Left lung (tissue), 10 donors: ENCODE data around the gene SEC61A1. TPM values are rescaled to one million over a fixed set of nuclear protein-coding genes. Genes with fewer than 3 reads are reported as not detected.

Experiments
- ATAC-seq: fragments of 200-7000 bp; cut with Tn5 transposase; one replicate; pipeline ENCODE4 v1.9.1; 2020; ENCODE audit warnings: moderate library complexity
- DNase-seq, 4 donors: peaks; one replicate each; pipeline ENCODE4 v3.0.0-alpha.2; 2013 to 2020
- H3K27ac ChIP-seq, 2 donors: fragments of 200-600 bp; sonication (generic) in 1 of 2; one replicate each; pipeline versions ENCODE4 v1.5.0 to v1.8.0; 2020 to 2021
- H3K27me3 ChIP-seq, 2 donors: fragments of 200-600 bp; sonication (generic) in 1 of 2; one replicate each; pipeline versions ENCODE4 v1.5.0 to v1.8.0; 2020 to 2021
- H3K36me3 ChIP-seq, 2 donors: fragments of 200-600 bp; sonication (generic) in 1 of 2; one replicate each; pipeline versions ENCODE4 v1.5.0 to v1.8.0; 2020 to 2021
- H3K4me1 ChIP-seq, 2 donors: fragments of 200-600 bp; one replicate each; pipeline ENCODE4 v1.8.0; 2021
- H3K4me3 ChIP-seq, 2 donors: fragments of 200-600 bp; sonication (generic) in 1 of 2; one replicate each; pipeline versions ENCODE4 v1.5.0 to v1.8.0; 2020 to 2021; ENCODE audit warnings: mild to moderate bottlenecking in 1 of 2
- H3K9me3 ChIP-seq, 2 donors: fragments of 200-600 bp; sonication (generic) in 1 of 2; one replicate each; pipeline versions ENCODE4 v1.5.0 to v1.8.0; 2020 to 2021
- intact Hi-C, 2 donors: fragments of 100-400 bp; cut with DNase I; formaldehyde crosslinking; loops; one replicate each; pipeline versions ENCODE4 v1.11.2 to v1.14.2; 2022
- polyA plus RNA-seq, 6 donors: library from polyadenylated mRNA; unstranded; fragments of 120-200 nt; gene quantifications; one replicate each; pipeline ENCODE4 v1.2.1, GENCODE V29; 2013; ENCODE audit not compliant: insufficient read length in 6 of 6
- total RNA-seq, 2 donors: library from RNA; stranded (reverse); fragmentation: NEBNext Ultra II Directional; extraction: Animal tissue kit (Norgen Biotek cat#: 25700); gene quantifications; one replicate each; pipeline ENCODE4 v1.2.1, GENCODE V29; 2021
- TF ChIP-seq, protein P1 (sequence below), 2 donors: fragments of 200-600 bp; sonication (generic) in 1 of 2; IDR thresholded peaks; one replicate each; pipeline versions ENCODE4 v1.5.0 to v1.8.0; 2021; ENCODE audit warnings: antibody characterized with exemption in 2 of 2
- donor health status: DM: no; HTN: yes; CAD: no.
- donor health status: DM: no; HTN: no; CAD: no.

SEC61A1 gene
- total and polyA plus RNA-seq, 8 donors = 148 to 361 (median 169) TPM

DNA sequence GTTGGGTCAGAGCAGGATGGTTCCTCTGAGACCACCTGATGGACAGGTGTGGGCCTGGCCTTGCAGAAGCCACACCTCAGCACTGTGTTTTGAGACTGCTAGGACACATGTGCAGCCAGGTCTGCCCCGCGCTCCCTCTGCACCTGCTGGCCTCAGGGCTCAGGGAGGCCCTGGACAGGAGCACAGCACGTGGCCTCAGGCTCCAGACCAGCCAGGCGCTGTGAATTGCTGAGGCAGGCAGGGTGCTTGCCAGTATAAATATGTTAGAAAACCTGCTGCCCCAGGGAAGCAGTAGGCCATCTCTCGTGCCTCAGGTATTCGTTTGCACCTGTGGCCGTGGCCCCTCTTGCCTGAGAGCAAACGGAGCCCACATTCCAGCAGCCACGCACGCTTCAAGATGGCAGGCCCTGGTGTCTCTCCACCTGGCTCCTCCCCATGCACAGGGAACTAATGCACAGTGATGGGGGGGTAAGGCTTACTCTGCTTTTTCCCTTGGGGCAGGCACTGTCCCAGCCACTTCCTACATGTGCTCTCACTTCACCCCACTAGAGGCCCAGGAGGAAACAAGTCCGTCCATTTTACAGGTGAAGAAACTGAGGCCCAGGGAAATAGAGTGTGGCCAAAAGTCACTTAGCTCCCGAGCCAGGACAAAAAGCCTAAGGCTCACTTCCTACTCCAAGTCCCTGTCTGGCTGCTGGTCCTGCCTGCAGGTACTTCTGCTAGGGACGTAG, 20.4 kb downstream of the SEC61A1 start:
- no peak for ATAC-seq
- intact Hi-C loops = no loop called here

DNA sequence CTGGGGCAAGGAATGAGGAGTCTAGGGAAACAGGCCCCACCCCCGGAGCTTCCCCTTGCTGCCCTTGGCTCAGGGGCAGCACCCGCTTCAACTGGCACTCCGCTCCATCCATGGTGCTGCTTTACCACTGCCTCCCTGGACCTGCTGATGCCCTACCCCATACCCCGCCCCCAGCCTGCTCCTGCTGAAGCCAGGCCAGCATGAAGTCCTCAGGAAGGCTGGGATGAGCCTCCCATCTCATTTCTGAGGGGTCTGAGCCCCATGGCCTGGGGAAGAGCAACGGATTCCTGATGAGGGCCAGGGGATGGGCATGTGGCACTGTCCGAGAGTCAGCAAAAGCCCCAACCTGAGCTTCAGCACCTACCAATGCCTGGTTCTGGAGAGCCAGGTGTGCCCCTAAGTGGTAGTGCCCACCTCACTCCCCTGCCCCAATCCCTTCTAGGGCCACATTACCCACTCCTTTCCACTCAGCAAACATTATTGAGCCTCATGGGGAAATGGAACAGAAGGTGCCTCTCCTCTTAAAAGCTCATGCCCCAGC, 21.0 kb downstream of the SEC61A1 start:
- peak overlapping the region in 1 of 2 donors; percentile 75 for H3K27ac ChIP-seq
- H3K4me1 ChIP-seq = peaks cover 3 to 59% of the 10 kb centered on the region in 2 donors
- peaks cover 0 to 9% of the 10 kb centered on the region in 2 donors for H3K27me3 ChIP-seq
- DNase-seq (no peak), ATAC-seq (no peak)
- H3K9me3 ChIP-seq = no peaks in the 10 kb centered on the region
- no peak overlapping the region for H3K4me3 ChIP-seq
- H3K36me3 ChIP-seq = peaks cover 3 to 54% of the 10 kb centered on the region in 2 donors
- intact Hi-C loops = no loop called here
- TF ChIP-seq, protein P1, sequence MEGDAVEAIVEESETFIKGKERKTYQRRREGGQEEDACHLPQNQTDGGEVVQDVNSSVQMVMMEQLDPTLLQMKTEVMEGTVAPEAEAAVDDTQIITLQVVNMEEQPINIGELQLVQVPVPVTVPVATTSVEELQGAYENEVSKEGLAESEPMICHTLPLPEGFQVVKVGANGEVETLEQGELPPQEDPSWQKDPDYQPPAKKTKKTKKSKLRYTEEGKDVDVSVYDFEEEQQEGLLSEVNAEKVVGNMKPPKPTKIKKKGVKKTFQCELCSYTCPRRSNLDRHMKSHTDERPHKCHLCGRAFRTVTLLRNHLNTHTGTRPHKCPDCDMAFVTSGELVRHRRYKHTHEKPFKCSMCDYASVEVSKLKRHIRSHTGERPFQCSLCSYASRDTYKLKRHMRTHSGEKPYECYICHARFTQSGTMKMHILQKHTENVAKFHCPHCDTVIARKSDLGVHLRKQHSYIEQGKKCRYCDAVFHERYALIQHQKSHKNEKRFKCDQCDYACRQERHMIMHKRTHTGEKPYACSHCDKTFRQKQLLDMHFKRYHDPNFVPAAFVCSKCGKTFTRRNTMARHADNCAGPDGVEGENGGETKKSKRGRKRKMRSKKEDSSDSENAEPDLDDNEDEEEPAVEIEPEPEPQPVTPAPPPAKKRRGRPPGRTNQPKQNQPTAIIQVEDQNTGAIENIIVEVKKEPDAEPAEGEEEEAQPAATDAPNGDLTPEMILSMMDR (IDR thresholded peaks at IDR 0.05) = no peak

More for the DNA sequence above, 20.4 kb downstream of the SEC61A1 start:
- no peaks in the 10 kb centered on the region for H3K9me3 ChIP-seq
- peak in 1 of 4 donors; percentile 31 for DNase-seq
- no peak overlapping the region for H3K4me3 ChIP-seq
- H3K36me3 ChIP-seq = peaks cover 5 to 60% of the 10 kb centered on the region in 2 donors
- H3K27me3 ChIP-seq = peaks cover 0 to 9% of the 10 kb centered on the region in 2 donors
- TF ChIP-seq, protein P1 (IDR thresholded peaks at IDR 0.05) = no peak
- H3K4me1 ChIP-seq = peaks cover 3 to 54% of the 10 kb centered on the region in 2 donors
- peak overlapping the region in 1 of 2 donors; percentile 75 for H3K27ac ChIP-seq

DNA sequence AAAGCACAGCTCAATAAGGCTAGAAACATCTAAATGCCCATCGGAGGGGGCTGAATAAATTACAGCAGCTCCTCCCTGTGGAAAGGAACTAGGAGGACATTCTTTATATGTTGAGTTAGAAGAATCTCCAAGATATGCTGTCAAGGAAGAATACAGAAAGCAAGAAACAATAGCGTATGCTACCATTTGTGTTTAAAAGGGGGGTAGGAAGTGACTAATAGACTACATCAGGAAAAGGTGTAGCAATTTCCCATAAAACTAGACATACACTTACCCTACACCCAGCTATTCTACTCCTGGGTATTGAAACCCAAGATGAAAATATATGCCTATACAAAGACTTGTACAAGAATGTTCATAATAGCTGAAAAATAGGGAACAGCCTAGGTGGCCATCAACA, 21.6 kb downstream of the SEC61A1 start:
- Histone ChIP-seq H3K36me3 (peaks cover under 1 to 50% of the 10 kb centered on the region in 2 donors), H3K4me1 (peaks cover 3 to 59% of the 10 kb centered on the region in 2 donors), H3K27me3 (peaks cover 0 to 9% of the 10 kb centered on the region in 2 donors), H3K9me3 (no peaks in the 10 kb centered on the region), H3K4me3 (no peak overlapping the region), H3K27ac (peak overlapping the region in 1 of 2 donors; percentile 75)
- intact Hi-C loops = no loop called here
- no peak for DNase-seq
- TF ChIP-seq, protein P1 (IDR thresholded peaks at IDR 0.05) = no peak
- no peak for ATAC-seq

DNA sequence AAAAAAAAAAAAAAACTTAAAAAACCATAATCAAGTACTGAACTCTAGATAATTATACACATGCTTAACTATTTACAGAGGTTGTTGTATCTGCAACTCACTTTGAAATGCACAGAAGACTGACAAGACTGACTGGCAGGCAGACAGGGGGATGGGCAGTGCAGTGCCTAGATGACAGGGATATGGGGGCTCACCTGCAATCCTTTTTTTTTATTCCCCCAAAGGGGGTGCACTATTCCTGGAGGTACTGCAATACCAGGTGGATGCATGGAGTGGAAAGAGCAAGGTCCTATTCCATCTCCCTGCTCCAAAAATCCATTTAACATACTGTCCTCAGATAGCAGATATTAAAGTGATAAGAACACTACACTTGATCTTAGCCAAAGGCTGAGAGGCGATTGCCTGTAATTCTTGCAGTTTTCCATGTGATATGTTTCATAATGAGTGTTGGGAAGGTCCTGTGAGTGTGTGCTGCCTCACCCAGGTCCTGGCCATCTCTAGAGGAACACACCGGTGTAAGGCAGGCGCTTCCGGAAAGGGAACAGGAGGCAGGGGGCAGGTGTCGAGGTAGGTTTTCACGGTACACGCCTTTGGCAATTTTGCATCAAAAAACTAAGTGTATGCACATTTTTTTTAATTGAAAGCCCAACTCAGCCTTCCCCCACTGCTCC, 22.7 kb downstream of the SEC61A1 start:
- TF ChIP-seq, protein P1 (IDR thresholded peaks at IDR 0.05) = no peak
- DNase-seq (peak in 1 of 4 donors; percentile 53), ATAC-seq (peak; percentile 40)
- peaks cover 3 to 59% of the 10 kb centered on the region in 2 donors for H3K4me1 ChIP-seq
- H3K27ac ChIP-seq = peak overlapping the region; percentile 46 to 58
- peaks cover 0 to 9% of the 10 kb centered on the region in 2 donors for H3K27me3 ChIP-seq
- H3K36me3 ChIP-seq = peaks cover 0 to 49% of the 10 kb centered on the region in 2 donors
- H3K9me3 ChIP-seq = no peaks in the 10 kb centered on the region
- intact Hi-C loops = no loop called here
- peak overlapping the region in 1 of 2 donors; percentile 52 for H3K4me3 ChIP-seq
